K562 (cell line): ENCODE measurements around the gene VEGFB. TPM values are rescaled to one million over a fixed set of nuclear protein-coding genes. Genes with fewer than 3 reads are reported as not detected.
A peak's percentile ranks its signal among the peaks of the same experiment; 100 is the strongest.

Source experiments
- AFF4 ChIP-seq: sonication (generic); formaldehyde crosslinking; IDR thresholded peaks from 2 replicates; pipeline ENCODE4 v1.8.0; 2023; ENCODE audit warnings: mild to moderate bottlenecking, missing genetic modification reagents
- BHLHE40 ChIP-seq: IDR thresholded peaks from 2 replicates; pipeline ENCODE4 v1.6.1; 2011; ENCODE audit warnings: low read length, improper control_type of control experiment
- BRD9 ChIP-seq: fragments of 450-650 bp; IDR thresholded peaks from 2 replicates; pipeline ENCODE4 v1.6.1; 2018; ENCODE audit warnings: low read depth; ENCODE audit not compliant: partially characterized antibody
- CBFB ChIP-seq: sonication (generic); formaldehyde crosslinking; IDR thresholded peaks from 2 replicates; pipeline ENCODE4 v1.4.0; 2020; ENCODE audit warnings: mild to moderate bottlenecking, missing genetic modification reagents
- DDX20 ChIP-seq: fragments of 450-650 bp; IDR thresholded peaks from 2 replicates; pipeline ENCODE4 v1.6.1; 2016; ENCODE audit warnings: missing genetic modification characterization, low read depth, mild to moderate bottlenecking, missing compliant biosample characterization, moderate library complexity
- DPF2 ChIP-seq: fragments of 450-650 bp; IDR thresholded peaks from 2 replicates; pipeline ENCODE4 v1.6.1; 2016
- FOXA1 ChIP-seq: fragments of 450-650 bp; IDR thresholded peaks from 2 replicates; pipeline ENCODE4 v1.6.1; 2016; ENCODE audit warnings: mild to moderate bottlenecking, borderline replicate concordance
- GATAD2A ChIP-seq: fragments of 450-650 bp; IDR thresholded peaks from 2 replicates; pipeline ENCODE4 v1.6.1; 2017
- HDAC8 ChIP-seq: fragments of 450-650 bp; IDR thresholded peaks from 2 replicates; pipeline ENCODE4 v1.6.1; 2016; ENCODE audit warnings: mild to moderate bottlenecking, missing genetic modification characterization, moderate library complexity, missing compliant biosample characterization
- HES1 ChIP-seq: fragments of 450-650 bp; IDR thresholded peaks from 2 replicates; pipeline ENCODE4 v1.6.1; 2016; ENCODE audit warnings: low read depth, mild to moderate bottlenecking, moderate library complexity
- HNRNPLL ChIP-seq: fragments of 200-400 bp; formaldehyde crosslinking; IDR thresholded peaks from 2 replicates; pipeline ENCODE4 v1.6.1; 2017; ENCODE audit warnings: low read length, low read depth, mild to moderate bottlenecking; ENCODE audit not compliant: poor library complexity, severe bottlenecking
- MAZ ChIP-seq, 2 experiments: fragments of 450-650 bp in 1 of 2; sonication (generic) in 1 of 2; formaldehyde crosslinking; IDR thresholded peaks in 1 of 2; conservative IDR thresholded peaks in 1 of 2; 2 replicates each; pipeline versions ENCODE4 v1.4.0 to v1.5.0; 2020; ENCODE audit warnings: mild to moderate bottlenecking in 1 of 2, missing genetic modification reagents in 1 of 2
- MXI1 ChIP-seq: IDR thresholded peaks from 2 replicates; pipeline ENCODE4 v1.6.1; 2011; ENCODE audit warnings: low read depth, mild to moderate bottlenecking, improper control_type of control experiment, low read length
- PKNOX1 ChIP-seq: fragments of 450-650 bp; IDR thresholded peaks from 2 replicates; pipeline ENCODE4 v1.6.1; 2016
- TFAP4 ChIP-seq: sonication (generic); formaldehyde crosslinking; IDR thresholded peaks from 2 replicates; pipeline ENCODE4 v1.8.0; 2022; ENCODE audit warnings: missing genetic modification reagents, mild to moderate bottlenecking, moderate library complexity, borderline replicate concordance
- ZBTB1 ChIP-seq: sonication (generic); formaldehyde crosslinking; IDR thresholded peaks from 2 replicates; pipeline ENCODE4 v1.8.1; 2023; ENCODE audit warnings: missing genetic modification reagents, low read depth, mild to moderate bottlenecking, borderline replicate concordance
- ZC3H4 ChIP-seq: sonication (generic); formaldehyde crosslinking; IDR thresholded peaks from 2 replicates; pipeline ENCODE4 v1.9.0; 2021; ENCODE audit warnings: missing genetic modification reagents, borderline replicate concordance
- ZNF668 ChIP-seq: fragments of 250-450 bp; sonication (Bioruptor Pico); IDR thresholded peaks from 2 replicates; pipeline ENCODE4 v1.8.0; 2022; ENCODE audit warnings: mild to moderate bottlenecking, inconsistent platforms
- polyA plus RNA-seq, 8 experiments: library from polyadenylated mRNA; depleted of rRNA in 4 of 8; stranded (reverse) in 5 of 8; unstranded in 3 of 8; fragments of >200 nt; fragmentation: Nextera tagmentation in 2 of 8; fragmentation: Illumina TruSeq in 1 of 8; extraction: Ambion mirVana in 2 of 8; extraction: Trizol in 1 of 8; gene quantifications; 2 replicates each; pipeline versions ENCODE4 v1.2.1 to v1.2.3, GENCODE V29; 2011 to 2014; ENCODE audit warnings: inconsistent platforms in 1 of 8, missing spikeins in 1 of 8
- total RNA-seq, 7 experiments: library from RNA; depleted of rRNA in 6 of 7; stranded (reverse); fragments of >200 nt in 6 of 7; fragmentation: Illumina TruSeq in 2 of 7; extraction: Trizol in 2 of 7; gene quantifications; 2 replicates each; pipeline versions ENCODE4 v1.2.1 to v1.2.3, GENCODE V29; 2011 to 2021; ENCODE audit warnings: low replicate concordance in 1 of 7

VEGFB gene
- total and polyA plus RNA-seq, 9 of the 15 experiments (the other 6 are each of a cell fraction or from before 2014, with no cell fraction given), result 11.0 to 83.4 (median 25.7) TPM

DNA sequence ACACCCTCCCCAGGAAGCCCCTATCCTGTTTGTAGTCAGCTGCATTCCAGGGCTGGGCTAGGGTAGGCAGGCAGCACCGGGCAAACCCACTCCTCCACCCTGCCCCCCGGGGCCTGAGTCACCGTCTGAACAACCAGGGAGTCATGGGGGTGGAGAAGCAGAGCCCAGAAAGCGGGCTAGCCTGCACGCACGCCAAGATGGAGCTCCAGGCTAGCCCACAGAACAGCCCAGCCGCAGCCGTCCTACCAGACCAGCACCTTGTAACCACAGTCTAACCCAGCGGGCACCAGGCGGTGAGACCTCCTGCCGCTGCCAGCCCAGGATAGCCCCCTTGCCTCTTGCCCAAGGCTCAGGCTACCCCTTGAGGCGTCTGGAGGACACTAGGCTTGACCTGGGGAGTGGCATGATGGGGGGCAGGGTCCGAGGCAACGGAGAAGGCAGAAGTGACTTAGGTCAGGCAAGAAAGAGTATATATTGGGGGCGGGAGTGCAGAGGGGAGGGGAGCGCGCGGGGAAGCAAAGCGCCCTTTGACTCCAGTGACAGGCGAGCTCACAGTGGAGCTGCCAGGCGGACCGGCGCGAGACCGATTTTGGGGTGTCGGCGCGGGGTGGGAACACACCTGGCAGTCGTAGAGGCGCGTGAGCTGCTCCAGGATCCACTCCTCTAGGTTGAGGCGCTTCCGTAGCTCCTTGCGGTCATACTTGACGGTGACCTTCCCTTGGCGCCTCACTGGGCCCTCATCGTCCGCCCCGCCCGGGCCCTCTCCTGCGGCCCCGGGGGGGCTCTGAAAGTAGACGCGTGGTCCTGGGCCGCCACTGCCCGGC is 11.6 kb downstream of the VEGFB start (continued):
- TF ChIP-seq CBFB (CRISPR knock-in tag) (peak; percentile 92), ZC3H4 (0 out of 2 replicates have a peak, but pooled peaks have one; percentile 8), MAZ (CRISPR knock-in tag; conservative IDR thresholded peaks at IDR 0.05 in 1 of 2, IDR thresholded peaks at IDR 0.05 in 1 of 2) (peak in 1 of 2 experiments; percentile 65; a peak in 3 of 4 replicates), HNRNPLL (peak; percentile 40), DDX20 (no peak), PKNOX1 (no peak), ZBTB1 (no peak), TFAP4 (CRISPR knock-in tag) (peak; percentile 65; the same call in 1 of the 2 replicates), HES1 (no peak), GATAD2A (peak; percentile 76; the same call in 1 of the 2 replicates), MXI1 (0 out of 2 replicates have a peak, but pooled peaks have one; percentile 12), BRD9 (no peak), AFF4 (CRISPR knock-in tag) (no peak; the same call in 1 of the 2 replicates), DPF2 (peak; percentile 73), HDAC8 (tag) (no peak), ZNF668 (CRISPR knock-in tag) (no peak), FOXA1 (no peak), BHLHE40 (no peak)
